ENCODE measurements around the gene SPECC1L. TPM values are rescaled to one million over a fixed set of nuclear protein-coding genes. Genes with fewer than 3 reads are reported as not detected.

Gene SPECC1L
- total RNA-seq, 1 donor from 2014 or later, result 69.2 TPM

GRCh38 chr22:24359452-24360120 is 89.0 kb downstream of the SPECC1L start:
- DNase-seq (ENCODE audit: low read depth) (no peak), FAIRE-seq (no peak)
- H2AFZ ChIP-seq (ENCODE audit: low read depth, low read length), result no peak overlapping the region
- Mint-ChIP-seq H3K4me1 (ENCODE audit: low read depth, unreplicated experiment) (no peaks in the 10 kb centered on the region), H3K27ac (ENCODE audit: unreplicated experiment) (peak overlapping the region; percentile 26), H3K36me3 (ENCODE audit: low read depth, unreplicated experiment) (peaks cover 14% of the 10 kb centered on the region), H3K27me3 (ENCODE audit: low read depth, unreplicated experiment) (no peaks in the 10 kb centered on the region), H3K9me3 (ENCODE audit: unreplicated experiment) (no peaks in the 10 kb centered on the region), H3K4me3 (ENCODE audit: unreplicated experiment) (no peak overlapping the region)
- H3K4me2 ChIP-seq (ENCODE audit: low read length), result no peak overlapping the region
- TF ChIP-seq EZH2 (IDR thresholded peaks at IDR 0.05; ENCODE audit: insufficient read depth, low read length) (no peak), CTCF (IDR thresholded peaks at IDR 0.05; ENCODE audit: insufficient read depth, low read depth, low read length) (no peak)
- H3K36me3 ChIP-seq (ENCODE audit: insufficient read depth, low read length), result peaks cover 12% of the 10 kb centered on the region
- no peaks in the 10 kb centered on the region for H3K9me3 ChIP-seq (ENCODE audit: insufficient read depth, low read depth, low read length)
- no peak overlapping the region for H3K27ac ChIP-seq (ENCODE audit: low read depth, low read length)
- H3K79me2 ChIP-seq (ENCODE audit: insufficient read depth, low read length), result no peaks in the 10 kb centered on the region
- H3K4me1 ChIP-seq (ENCODE audit: insufficient read depth, low read length), result no peaks in the 10 kb centered on the region
- no peak overlapping the region for H3K9ac ChIP-seq (ENCODE audit: low read length)
- peaks cover 22% of the 10 kb centered on the region for H4K20me1 ChIP-seq (ENCODE audit: insufficient read depth, low read length)
- H3K4me3 ChIP-seq (ENCODE audit: insufficient read depth, low read depth, low read length), result no peak overlapping the region
- no peaks in the 10 kb centered on the region for H3K27me3 ChIP-seq (ENCODE audit: insufficient read depth, low read length)

- Histone ChIP-seq H3K79me2 (ENCODE audit: insufficient read depth, low read length) (no peaks in the 10 kb centered on the region), H3K27ac (ENCODE audit: low read depth, low read length) (no peak overlapping the region), H3K4me3 (ENCODE audit: insufficient read depth, low read depth, low read length) (no peak overlapping the region), H3K36me3 (ENCODE audit: insufficient read depth, low read length) (peaks cover 17% of the 10 kb centered on the region), H4K20me1 (ENCODE audit: insufficient read depth, low read length) (peaks cover 22% of the 10 kb centered on the region), H3K27me3 (ENCODE audit: insufficient read depth, low read length) (no peaks in the 10 kb centered on the region), H3K9me3 (ENCODE audit: insufficient read depth, low read depth, low read length) (no peaks in the 10 kb centered on the region), H3K4me1 (ENCODE audit: insufficient read depth, low read length) (no peaks in the 10 kb centered on the region), H3K4me2 (ENCODE audit: low read length) (no peak overlapping the region), H3K9ac (ENCODE audit: low read length) (no peak overlapping the region), H2AFZ (ENCODE audit: low read depth, low read length) (no peak overlapping the region)
- H3K27me3 Mint-ChIP-seq (ENCODE audit: low read depth, unreplicated experiment), result no peaks in the 10 kb centered on the region
- no peaks in the 10 kb centered on the region for H3K9me3 Mint-ChIP-seq (ENCODE audit: unreplicated experiment)
- no peak overlapping the region for H3K27ac Mint-ChIP-seq (ENCODE audit: unreplicated experiment)
- H3K4me1 Mint-ChIP-seq (ENCODE audit: low read depth, unreplicated experiment), result no peaks in the 10 kb centered on the region
- peaks cover 15% of the 10 kb centered on the region for H3K36me3 Mint-ChIP-seq (ENCODE audit: low read depth, unreplicated experiment)
- no peak for DNase-seq (ENCODE audit: low read depth)
- FAIRE-seq, result no peak
- TF ChIP-seq EZH2 (IDR thresholded peaks at IDR 0.05; ENCODE audit: insufficient read depth, low read length) (no peak), CTCF (IDR thresholded peaks at IDR 0.05; ENCODE audit: insufficient read depth, low read depth, low read length) (no peak)
- H3K4me3 Mint-ChIP-seq (ENCODE audit: unreplicated experiment), result no peak overlapping the region
Observed at GRCh38 chr22:24361976-24362646, 91.5 kb downstream of the SPECC1L start.

GRCh38 chr22:24363243-24363642 is 92.6 kb downstream of the SPECC1L start:
- DNase-seq (ENCODE audit: low read depth) (no peak), FAIRE-seq (no peak)
- TF ChIP-seq CTCF (IDR thresholded peaks at IDR 0.05; ENCODE audit: insufficient read depth, low read depth, low read length) (no peak), EZH2 (IDR thresholded peaks at IDR 0.05; ENCODE audit: insufficient read depth, low read length) (no peak)
- Histone ChIP-seq H3K27ac (ENCODE audit: low read depth, low read length) (no peak overlapping the region), H3K79me2 (ENCODE audit: insufficient read depth, low read length) (no peaks in the 10 kb centered on the region), H3K27me3 (ENCODE audit: insufficient read depth, low read length) (no peaks in the 10 kb centered on the region), H3K36me3 (ENCODE audit: insufficient read depth, low read length) (peaks cover 20% of the 10 kb centered on the region), H3K4me3 (ENCODE audit: insufficient read depth, low read depth, low read length) (no peak overlapping the region), H3K4me1 (ENCODE audit: insufficient read depth, low read length) (no peaks in the 10 kb centered on the region), H3K4me2 (ENCODE audit: low read length) (no peak overlapping the region), H4K20me1 (ENCODE audit: insufficient read depth, low read length) (peaks cover 21% of the 10 kb centered on the region), H2AFZ (ENCODE audit: low read depth, low read length) (no peak overlapping the region), H3K9me3 (ENCODE audit: insufficient read depth, low read depth, low read length) (no peaks in the 10 kb centered on the region), H3K9ac (ENCODE audit: low read length) (no peak overlapping the region)
- Mint-ChIP-seq H3K27ac (ENCODE audit: unreplicated experiment) (no peak overlapping the region), H3K36me3 (ENCODE audit: low read depth, unreplicated experiment) (peaks cover 13% of the 10 kb centered on the region), H3K4me1 (ENCODE audit: low read depth, unreplicated experiment) (no peaks in the 10 kb centered on the region), H3K9me3 (ENCODE audit: unreplicated experiment) (no peaks in the 10 kb centered on the region), H3K4me3 (ENCODE audit: unreplicated experiment) (no peak overlapping the region), H3K27me3 (ENCODE audit: low read depth, unreplicated experiment) (no peaks in the 10 kb centered on the region)
